SK-N-MC (cell line): Measurements from ENCODE around the gene FTCD.

Experiments
- FOXP2 ChIP-seq: optimal IDR thresholded peaks from 2 replicates; pipeline ENCODE3; 2011; ENCODE audit warnings: mild to moderate bottlenecking, moderate library complexity; ENCODE audit not compliant: insufficient read depth; ENCODE audit errors: extremely low read length, control extremely low read depth
- POLR2AphosphoS5 ChIP-seq: IDR thresholded peaks from 2 replicates; pipeline ENCODE4 v1.6.1; 2012; ENCODE audit warnings: mild to moderate bottlenecking, low read depth, low read length, borderline replicate concordance

DNA sequence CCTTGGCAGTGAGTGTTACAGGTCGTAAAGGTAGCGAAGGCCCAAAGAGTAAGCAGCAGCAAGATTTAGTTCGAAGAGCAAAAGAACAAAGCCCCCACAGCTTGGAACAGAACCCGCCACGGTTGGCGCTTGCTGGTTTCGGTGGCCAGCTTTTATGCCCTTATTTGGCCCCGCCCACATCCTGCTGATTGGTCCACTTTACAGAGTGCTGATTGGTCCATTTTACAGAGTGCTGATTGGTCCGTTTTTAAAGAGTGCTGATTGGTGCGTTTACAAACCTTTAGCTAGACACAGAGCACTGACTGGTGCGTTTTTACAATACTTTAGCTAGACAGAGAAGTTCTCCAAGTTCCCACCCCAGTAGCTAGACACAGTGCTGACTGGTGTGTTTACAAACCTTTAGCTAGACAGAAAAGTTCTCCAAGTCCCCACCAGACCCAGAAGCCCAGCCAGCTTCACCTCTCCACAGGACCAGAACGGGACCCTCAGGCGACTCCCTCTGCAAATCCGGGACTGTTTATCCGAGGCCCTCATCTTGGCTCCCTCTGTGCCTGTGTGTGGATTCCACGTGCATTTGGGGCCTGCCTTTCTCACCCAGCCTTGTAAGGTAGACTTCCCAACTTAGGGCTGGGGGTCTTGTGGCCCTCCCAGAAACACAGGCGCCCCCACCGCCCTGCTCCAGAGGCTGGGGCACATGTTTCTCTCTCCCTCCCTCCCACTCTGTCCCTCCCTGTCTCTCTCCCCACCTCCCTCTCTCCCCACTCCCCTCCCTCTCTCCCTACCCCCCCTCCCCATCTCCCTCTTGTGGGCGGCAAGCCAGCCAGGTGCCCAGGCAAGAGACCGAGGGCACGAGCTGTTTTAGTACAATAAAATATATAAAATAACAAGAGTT, 12.6 kb downstream of the FTCD start:
- no peak for TF ChIP-seq POLR2AphosphoS5
- TF ChIP-seq FOXP2: no peak
